SU-DHL-6 (cell line): Measurements from ENCODE around the gene SYNM.

Source experiments
- H2AFZ ChIP-seq: fragments of 200-600 bp; sonication (generic); 2 replicates; pipeline ENCODE4 v1.6.1; 2014; ENCODE audit warnings: low read depth, mild to moderate bottlenecking, moderate library complexity, mixed read lengths, antibody characterized with exemption, low read length; ENCODE audit not compliant: severe bottlenecking
- H3F3A ChIP-seq: fragments of 200-600 bp; shearing (Covaris generic); 2 replicates; pipeline ENCODE4 v1.6.0; 2016; ENCODE audit warnings: antibody characterized with exemption, mild to moderate bottlenecking; ENCODE audit not compliant: insufficient read depth
- H3K27ac ChIP-seq: fragments of 200-600 bp; sonication (generic); 2 replicates; pipeline ENCODE4 v1.5.1; 2016; ENCODE audit warnings: low read depth, mild to moderate bottlenecking, low read length, moderate library complexity, mixed read lengths
- H3K27me3 ChIP-seq: fragments of 200-600 bp; sonication (generic), shearing (Covaris generic); 2 replicates; pipeline ENCODE4 v1.6.0; 2014; ENCODE audit warnings: mild to moderate bottlenecking, low read length
- H3K36me3 ChIP-seq: fragments of 200-600 bp; sonication (generic); 2 replicates; pipeline ENCODE4 v1.6.1; 2014; ENCODE audit warnings: mild to moderate bottlenecking, low read length, mixed read lengths
- H3K4me2 ChIP-seq: fragments of 300-600, 200-600 bp; shearing (Covaris generic), sonication (generic); 2 replicates; pipeline ENCODE4 v1.6.0; 2014; ENCODE audit warnings: low read length, low read depth, mild to moderate bottlenecking; ENCODE audit not compliant: poor library complexity, severe bottlenecking
- H3K4me3 ChIP-seq: fragments of 200-600 bp; sonication (generic); 2 replicates; pipeline ENCODE4 v1.5.1; 2014; ENCODE audit warnings: antibody characterized with exemption, low read length, mild to moderate bottlenecking, mixed read lengths; ENCODE audit not compliant: insufficient read depth, poor library complexity, severe bottlenecking
- H3K79me2 ChIP-seq: fragments of 200-600 bp; sonication (generic); 2 replicates; pipeline ENCODE4 v1.6.1; 2014; ENCODE audit warnings: mild to moderate bottlenecking, low read length, moderate library complexity; ENCODE audit not compliant: insufficient read depth
- H3K9ac ChIP-seq: fragments of 200-600 bp; sonication (generic); 2 replicates; pipeline ENCODE4 v1.7.0; 2014; ENCODE audit warnings: mild to moderate bottlenecking, low read length
- H3K9me2 ChIP-seq: fragments of 200-600 bp; sonication (generic); replicated peaks from 2 replicates; pipeline ENCODE4 v1.6.1; 2014; ENCODE audit warnings: low read length; ENCODE audit not compliant: insufficient read depth
- H3K9me3 ChIP-seq: fragments of 200-600 bp; sonication (generic); 2 replicates; pipeline ENCODE4 v1.6.1; 2014; ENCODE audit warnings: low read length, mixed read lengths; ENCODE audit not compliant: insufficient read depth
- H4K20me1 ChIP-seq: fragments of 200-600 bp; sonication (generic); 2 replicates; pipeline ENCODE4 v1.6.1; 2014; ENCODE audit warnings: low read depth, mild to moderate bottlenecking, antibody characterized with exemption, low read length, moderate library complexity, mixed read lengths
- EZH2phosphoT487 ChIP-seq: fragments of 200-600 bp; sonication (generic), shearing (Covaris generic); conservative IDR thresholded peaks from 2 replicates; pipeline ENCODE4 v1.6.1; 2018; ENCODE audit warnings: mild to moderate bottlenecking, antibody characterized with exemption, low read length, moderate library complexity, mixed read lengths
- TF ChIP-seq, protein P1 (sequence below): fragments of 200-600 bp; sonication (generic); IDR thresholded peaks from one replicate; pipeline ENCODE4 v1.5.1; 2017; ENCODE audit warnings: antibody characterized with exemption, mild to moderate bottlenecking, low read length, moderate library complexity; ENCODE audit not compliant: insufficient read depth, poor library complexity, severe bottlenecking

The SYNM gene

GRCh38 chr15:99141943-99142342 is 37.1 kb downstream of the SYNM start:
- Histone ChIP-seq H3K36me3 (no peaks in the 10 kb centered on the region), H4K20me1 (no peaks in the 10 kb centered on the region), H3K9ac (no peak overlapping the region), H3K4me3 (no peak overlapping the region), H3K27me3 (no peaks in the 10 kb centered on the region), H3K27ac (no peak overlapping the region), H3K9me2 (no peaks in the 10 kb centered on the region), H2AFZ (no peak overlapping the region), H3K9me3 (no peaks in the 10 kb centered on the region), H3F3A (no peaks in the 10 kb centered on the region), H3K79me2 (no peaks in the 10 kb centered on the region), H3K4me2 (no peak overlapping the region)
- TF ChIP-seq, protein P1, sequence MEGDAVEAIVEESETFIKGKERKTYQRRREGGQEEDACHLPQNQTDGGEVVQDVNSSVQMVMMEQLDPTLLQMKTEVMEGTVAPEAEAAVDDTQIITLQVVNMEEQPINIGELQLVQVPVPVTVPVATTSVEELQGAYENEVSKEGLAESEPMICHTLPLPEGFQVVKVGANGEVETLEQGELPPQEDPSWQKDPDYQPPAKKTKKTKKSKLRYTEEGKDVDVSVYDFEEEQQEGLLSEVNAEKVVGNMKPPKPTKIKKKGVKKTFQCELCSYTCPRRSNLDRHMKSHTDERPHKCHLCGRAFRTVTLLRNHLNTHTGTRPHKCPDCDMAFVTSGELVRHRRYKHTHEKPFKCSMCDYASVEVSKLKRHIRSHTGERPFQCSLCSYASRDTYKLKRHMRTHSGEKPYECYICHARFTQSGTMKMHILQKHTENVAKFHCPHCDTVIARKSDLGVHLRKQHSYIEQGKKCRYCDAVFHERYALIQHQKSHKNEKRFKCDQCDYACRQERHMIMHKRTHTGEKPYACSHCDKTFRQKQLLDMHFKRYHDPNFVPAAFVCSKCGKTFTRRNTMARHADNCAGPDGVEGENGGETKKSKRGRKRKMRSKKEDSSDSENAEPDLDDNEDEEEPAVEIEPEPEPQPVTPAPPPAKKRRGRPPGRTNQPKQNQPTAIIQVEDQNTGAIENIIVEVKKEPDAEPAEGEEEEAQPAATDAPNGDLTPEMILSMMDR = no peak
- no peak for TF ChIP-seq EZH2phosphoT487

- TF ChIP-seq EZH2phosphoT487 = no peak
- TF ChIP-seq, protein P1 = no peak
- no peak overlapping the region for H2AFZ ChIP-seq
- H3K79me2 ChIP-seq = no peaks in the 10 kb centered on the region
- no peak overlapping the region for H3K4me2 ChIP-seq
- no peaks in the 10 kb centered on the region for H3K36me3 ChIP-seq
- H3K27me3 ChIP-seq = no peaks in the 10 kb centered on the region
- H4K20me1 ChIP-seq = no peaks in the 10 kb centered on the region
- H3K9ac ChIP-seq = no peak overlapping the region
- H3K9me3 ChIP-seq = no peaks in the 10 kb centered on the region
- no peaks in the 10 kb centered on the region for H3F3A ChIP-seq
- no peak overlapping the region for H3K27ac ChIP-seq
- H3K4me3 ChIP-seq = no peak overlapping the region
- no peaks in the 10 kb centered on the region for H3K9me2 ChIP-seq
Measured at GRCh38 chr15:99142562-99142961, 37.7 kb downstream of the SYNM start.

- no peak overlapping the region for H3K27ac ChIP-seq
Measured at GRCh38 chr15:99143242-99143641, 38.4 kb downstream of the SYNM start.

More at GRCh38 chr15:99143242-99143641, 38.4 kb downstream of the SYNM start:
- Histone ChIP-seq H3K79me2 (no peaks in the 10 kb centered on the region), H4K20me1 (no peaks in the 10 kb centered on the region), H3K36me3 (no peaks in the 10 kb centered on the region), H3K9me2 (no peaks in the 10 kb centered on the region), H3K4me3 (no peak overlapping the region), H3K9ac (no peak overlapping the region), H2AFZ (no peak overlapping the region), H3K4me2 (no peak overlapping the region), H3K9me3 (no peaks in the 10 kb centered on the region), H3F3A (no peaks in the 10 kb centered on the region), H3K27me3 (no peaks in the 10 kb centered on the region)
- no peak for TF ChIP-seq EZH2phosphoT487
- TF ChIP-seq, protein P1 = no peak
